ENCODE results near the gene CYRIA. TPM values are rescaled to one million over a fixed set of nuclear protein-coding genes. Genes with fewer than 3 reads are reported as not detected.

Gene CYRIA
- polyA plus RNA-seq, 1 donor (not counting 4 experiments of a cell fraction or from before 2014, with no cell fraction given), result 0.79 TPM

- H3K4me1 ChIP-seq (ENCODE audit: control insufficient read depth, extremely low read depth, insufficient read depth, low read length), result no peaks in the 10 kb centered on the region
- TF ChIP-seq CTCF (optimal IDR thresholded peaks at IDR 0.05 in 1 of 3, IDR thresholded peaks at IDR 0.05 in 1 of 3, conservative IDR thresholded peaks at IDR 0.05 in 1 of 3; ENCODE audit: extremely low read depth in 1 of 3, insufficient read depth in 2 of 3, low read length in 3 of 3) (no peak), EZH2 (IDR thresholded peaks at IDR 0.05; ENCODE audit: low read length) (no peak)
- no peak for FAIRE-seq
- H3K79me2 ChIP-seq (ENCODE audit: control insufficient read depth, insufficient read depth, low read length), result no peaks in the 10 kb centered on the region
- H3K4me3 ChIP-seq (ENCODE audit: control insufficient read depth in 2 of 3, extremely low read depth in 1 of 3, insufficient read depth in 2 of 3, low read depth in 1 of 3, low read length in 3 of 3), result no peak overlapping the region
- H3K9ac ChIP-seq (ENCODE audit: control insufficient read depth, extremely low read depth, insufficient read depth, low read length), result no peak overlapping the region
- DNase-seq (ENCODE audit: low read depth, low spot score), result no peak
- dilution Hi-C loops (cut with MboI; ENCODE audit: extremely low pct_ligation_motif_present, low sequenced_read_pairs), result no loop called here
- no peaks in the 10 kb centered on the region for H3K27me3 ChIP-seq (ENCODE audit: control insufficient read depth, extremely low read depth, insufficient read depth, low read length)
- H3K9me3 ChIP-seq (ENCODE audit: control insufficient read depth, low read depth, low read length), result no peaks in the 10 kb centered on the region
- no peaks in the 10 kb centered on the region for H3K36me3 ChIP-seq (ENCODE audit: control insufficient read depth in 2 of 2, extremely low read depth in 1 of 2, insufficient read depth in 2 of 2, low read length in 2 of 2)
- H3K9me1 ChIP-seq (ENCODE audit: control insufficient read depth, extremely low read depth, insufficient read depth, low read length), result no peaks in the 10 kb centered on the region
- no peaks in the 10 kb centered on the region for H4K20me1 ChIP-seq (ENCODE audit: control insufficient read depth, extremely low read depth, insufficient read depth, low read length)
- H3K27ac ChIP-seq (ENCODE audit: control insufficient read depth, insufficient read depth, low read length), result no peak overlapping the region
- H3K4me2 ChIP-seq (ENCODE audit: control insufficient read depth, extremely low read depth, insufficient read depth, low read depth, low read length), result no peak overlapping the region
- H2AFZ ChIP-seq (ENCODE audit: control insufficient read depth, low read length), result no peak overlapping the region
Measured at GRCh38 chr2:16674154-16674553, 8.5 kb upstream of the CYRIA start.

GRCh38 chr2:16671760-16672159 lies 6.1 kb upstream of the CYRIA start:
- dilution Hi-C loops (cut with MboI; ENCODE audit: extremely low pct_ligation_motif_present, low sequenced_read_pairs), result no loop called here
- no peak overlapping the region for H3K4me3 ChIP-seq (ENCODE audit: control insufficient read depth in 2 of 3, extremely low read depth in 1 of 3, insufficient read depth in 2 of 3, low read depth in 1 of 3, low read length in 3 of 3)
- peaks cover 8% of the 10 kb centered on the region for H3K27me3 ChIP-seq (ENCODE audit: control insufficient read depth, extremely low read depth, insufficient read depth, low read length)
- H4K20me1 ChIP-seq (ENCODE audit: control insufficient read depth, extremely low read depth, insufficient read depth, low read length), result no peaks in the 10 kb centered on the region
- DNase-seq (ENCODE audit: low read depth, low spot score) (no peak), FAIRE-seq (no peak)
- H3K9me3 ChIP-seq (ENCODE audit: control insufficient read depth, low read depth, low read length), result no peaks in the 10 kb centered on the region
- no peaks in the 10 kb centered on the region for H3K9me1 ChIP-seq (ENCODE audit: control insufficient read depth, extremely low read depth, insufficient read depth, low read length)
- no peak overlapping the region for H3K9ac ChIP-seq (ENCODE audit: control insufficient read depth, extremely low read depth, insufficient read depth, low read length)
- no peaks in the 10 kb centered on the region for H3K36me3 ChIP-seq (ENCODE audit: control insufficient read depth in 2 of 2, extremely low read depth in 1 of 2, insufficient read depth in 2 of 2, low read length in 2 of 2)
- no peaks in the 10 kb centered on the region for H3K4me1 ChIP-seq (ENCODE audit: control insufficient read depth, extremely low read depth, insufficient read depth, low read length)
- no peak for TF ChIP-seq CTCF (optimal IDR thresholded peaks at IDR 0.05 in 1 of 3, IDR thresholded peaks at IDR 0.05 in 1 of 3, conservative IDR thresholded peaks at IDR 0.05 in 1 of 3; ENCODE audit: extremely low read depth in 1 of 3, insufficient read depth in 2 of 3, low read length in 3 of 3)
- no peak for TF ChIP-seq EZH2 (IDR thresholded peaks at IDR 0.05; ENCODE audit: low read length)
- no peak overlapping the region for H3K27ac ChIP-seq (ENCODE audit: control insufficient read depth, insufficient read depth, low read length)
- H2AFZ ChIP-seq (ENCODE audit: control insufficient read depth, low read length), result no peak overlapping the region
- no peaks in the 10 kb centered on the region for H3K79me2 ChIP-seq (ENCODE audit: control insufficient read depth, insufficient read depth, low read length)
- H3K4me2 ChIP-seq (ENCODE audit: control insufficient read depth, extremely low read depth, insufficient read depth, low read depth, low read length), result no peak overlapping the region
